Measurements from ENCODE around the gene FGF8.

The FGF8 gene

GRCh38 chr10:101758858-101759257 is 17.1 kb downstream of the FGF8 start:
- peaks cover 45% of the 10 kb centered on the region for H3K27me3 Mint-ChIP-seq
- no peak overlapping the region for H3K27ac Mint-ChIP-seq
- H3K4me3 Mint-ChIP-seq: no peak overlapping the region
- H3K4me1 Mint-ChIP-seq: no peaks in the 10 kb centered on the region
- H3K9me3 Mint-ChIP-seq: no peaks in the 10 kb centered on the region
- H3K36me3 Mint-ChIP-seq: no peaks in the 10 kb centered on the region
- DNase-seq: no peak
- CTCF ChIA-PET: interaction anchor here (1.0 to 1.4 kb wide), 2 partner anchors 9 to 156 kb away, joined by 3 read pairs; no protein-coding TSS in a partner anchor

- no peak overlapping the region for H3K27ac Mint-ChIP-seq
- H3K4me1 Mint-ChIP-seq: no peaks in the 10 kb centered on the region
- CTCF ChIA-PET: interaction anchor here (1.2 to 1.3 kb wide), 2 partner anchors 148 to 150 kb away, joined by 3 to 6 read pairs; no protein-coding TSS in a partner anchor
- no peaks in the 10 kb centered on the region for H3K9me3 Mint-ChIP-seq
- H3K27me3 Mint-ChIP-seq: peaks cover 42% of the 10 kb centered on the region
- no peak overlapping the region for H3K4me3 Mint-ChIP-seq
- DNase-seq: no peak
- no peaks in the 10 kb centered on the region for H3K36me3 Mint-ChIP-seq
Observed at GRCh38 chr10:101752241-101752640, 23.7 kb downstream of the FGF8 start.

GRCh38 chr10:101749047-101750016 is 26.6 kb downstream of the FGF8 start:
- no peak overlapping the region for H3K27ac Mint-ChIP-seq
- no peak for DNase-seq
- H3K27me3 Mint-ChIP-seq: peaks cover 47% of the 10 kb centered on the region
- H3K36me3 Mint-ChIP-seq: no peaks in the 10 kb centered on the region
- no peak overlapping the region for H3K4me3 Mint-ChIP-seq
- no peaks in the 10 kb centered on the region for H3K9me3 Mint-ChIP-seq
- CTCF ChIA-PET: no interaction called here
- no peaks in the 10 kb centered on the region for H3K4me1 Mint-ChIP-seq

GRCh38 chr10:101748496-101748895 is 27.4 kb downstream of the FGF8 start:
- no peaks in the 10 kb centered on the region for H3K4me1 Mint-ChIP-seq
- CTCF ChIA-PET: no interaction called here
- H3K27ac Mint-ChIP-seq: no peak overlapping the region

GRCh38 chr10:101745074-101745696 is 30.7 kb downstream of the FGF8 start:
- CTCF ChIA-PET: interaction anchor here (0.6 kb wide), 1 partner anchor 42 kb away, joined by 4 read pairs; no protein-coding TSS in a partner anchor
- no peak overlapping the region for H3K27ac Mint-ChIP-seq
- H3K27me3 Mint-ChIP-seq: peaks cover 55% of the 10 kb centered on the region
- H3K4me3 Mint-ChIP-seq: no peak overlapping the region
- no peaks in the 10 kb centered on the region for H3K36me3 Mint-ChIP-seq
- no peaks in the 10 kb centered on the region for H3K9me3 Mint-ChIP-seq
- no peak for DNase-seq
- H3K4me1 Mint-ChIP-seq: no peaks in the 10 kb centered on the region

More at GRCh38 chr10:101748496-101748895, 27.4 kb downstream of the FGF8 start:
- Mint-ChIP-seq H3K4me3 (no peak overlapping the region), H3K9me3 (no peaks in the 10 kb centered on the region), H3K36me3 (no peaks in the 10 kb centered on the region), H3K27me3 (peaks cover 45% of the 10 kb centered on the region)
- DNase-seq: no peak

GRCh38 chr10:101744267-101744666 is 31.6 kb downstream of the FGF8 start:
- H3K4me1 Mint-ChIP-seq: no peaks in the 10 kb centered on the region
- no peak overlapping the region for H3K4me3 Mint-ChIP-seq
- CTCF ChIA-PET: interaction anchor here (0.7 to 0.8 kb wide), 3 partner anchors 146 to 195 kb away, joined by 3 read pairs; no protein-coding TSS in a partner anchor
- H3K9me3 Mint-ChIP-seq: no peaks in the 10 kb centered on the region
- no peak overlapping the region for H3K27ac Mint-ChIP-seq
- peaks cover 55% of the 10 kb centered on the region for H3K27me3 Mint-ChIP-seq
- H3K36me3 Mint-ChIP-seq: no peaks in the 10 kb centered on the region
- DNase-seq: no peak

- H3K36me3 Mint-ChIP-seq: no peaks in the 10 kb centered on the region
- H3K4me3 Mint-ChIP-seq: no peak overlapping the region
- DNase-seq: no peak
- CTCF ChIA-PET: no interaction called here
- no peak overlapping the region for H3K27ac Mint-ChIP-seq
- H3K9me3 Mint-ChIP-seq: no peaks in the 10 kb centered on the region
- peaks cover 52% of the 10 kb centered on the region for H3K27me3 Mint-ChIP-seq
- H3K4me1 Mint-ChIP-seq: no peaks in the 10 kb centered on the region
Observed at GRCh38 chr10:101741938-101742337, 34.0 kb downstream of the FGF8 start.

GRCh38 chr10:101736666-101737065 is 39.2 kb downstream of the FGF8 start:
- Mint-ChIP-seq H3K4me3 (no peak overlapping the region), H3K27me3 (peaks cover 44% of the 10 kb centered on the region), H3K27ac (no peak overlapping the region), H3K9me3 (no peaks in the 10 kb centered on the region), H3K36me3 (no peaks in the 10 kb centered on the region), H3K4me1 (no peaks in the 10 kb centered on the region)
- no peak for DNase-seq
- CTCF ChIA-PET: interaction anchor here (1.0 kb wide), 1 partner anchor 134 kb away, joined by 3 read pairs; no protein-coding TSS in a partner anchor

- Mint-ChIP-seq H3K27ac (no peak overlapping the region), H3K4me1 (no peaks in the 10 kb centered on the region), H3K4me3 (no peak overlapping the region), H3K27me3 (peaks cover 39% of the 10 kb centered on the region), H3K36me3 (no peaks in the 10 kb centered on the region), H3K9me3 (no peaks in the 10 kb centered on the region)
- CTCF ChIA-PET: interaction anchor here (1.6 kb wide), 1 partner anchor 129 kb away, joined by 4 read pairs; no protein-coding TSS in a partner anchor
- no peak for DNase-seq
Observed at GRCh38 chr10:101732096-101732495, 43.8 kb downstream of the FGF8 start.

GRCh38 chr10:101726115-101726387 is 49.9 kb downstream of the FGF8 start:
- Mint-ChIP-seq H3K36me3 (no peaks in the 10 kb centered on the region), H3K27ac (no peak overlapping the region), H3K9me3 (no peaks in the 10 kb centered on the region), H3K4me1 (no peaks in the 10 kb centered on the region), H3K4me3 (no peak overlapping the region), H3K27me3 (peaks cover 29% of the 10 kb centered on the region)
- DNase-seq: no peak
- CTCF ChIA-PET: interaction anchor here (1.2 kb wide), 1 partner anchor 259 kb away, joined by 3 read pairs; no protein-coding TSS in a partner anchor

GRCh38 chr10:101725296-101726114 is 50.4 kb downstream of the FGF8 start:
- CTCF ChIA-PET: interaction anchor here (1.2 kb wide), 1 partner anchor 259 kb away, joined by 3 read pairs; no protein-coding TSS in a partner anchor
- H3K4me1 Mint-ChIP-seq: no peaks in the 10 kb centered on the region
- no peak overlapping the region for H3K4me3 Mint-ChIP-seq
- H3K27me3 Mint-ChIP-seq: peaks cover 32% of the 10 kb centered on the region
- no peaks in the 10 kb centered on the region for H3K9me3 Mint-ChIP-seq
- DNase-seq: no peak
- no peak overlapping the region for H3K27ac Mint-ChIP-seq
- no peaks in the 10 kb centered on the region for H3K36me3 Mint-ChIP-seq

- no peaks in the 10 kb centered on the region for H3K36me3 Mint-ChIP-seq
- H3K9me3 Mint-ChIP-seq: no peaks in the 10 kb centered on the region
- CTCF ChIA-PET: no interaction called here
- H3K4me3 Mint-ChIP-seq: no peak overlapping the region
- H3K27me3 Mint-ChIP-seq: peaks cover 38% of the 10 kb centered on the region
- DNase-seq: no peak
- H3K27ac Mint-ChIP-seq: no peak overlapping the region
- H3K4me1 Mint-ChIP-seq: no peaks in the 10 kb centered on the region
Observed at GRCh38 chr10:101724446-101724845, 51.5 kb downstream of the FGF8 start.

GRCh38 chr10:101723176-101723575 is 52.7 kb downstream of the FGF8 start:
- Mint-ChIP-seq H3K4me1 (no peaks in the 10 kb centered on the region), H3K36me3 (no peaks in the 10 kb centered on the region), H3K27ac (no peak overlapping the region), H3K9me3 (no peaks in the 10 kb centered on the region), H3K27me3 (peaks cover 40% of the 10 kb centered on the region), H3K4me3 (no peak overlapping the region)
- DNase-seq: no peak
- CTCF ChIA-PET: interaction anchor here (1.2 kb wide), 1 partner anchor 121 kb away, joined by 6 read pairs; no protein-coding TSS in a partner anchor

GRCh38 chr10:101721806-101722205 is 54.1 kb downstream of the FGF8 start:
- no peak overlapping the region for H3K4me3 Mint-ChIP-seq
- CTCF ChIA-PET: no interaction called here
- H3K4me1 Mint-ChIP-seq: no peaks in the 10 kb centered on the region
- no peaks in the 10 kb centered on the region for H3K36me3 Mint-ChIP-seq
- no peaks in the 10 kb centered on the region for H3K9me3 Mint-ChIP-seq
- no peak overlapping the region for H3K27ac Mint-ChIP-seq
- no peak for DNase-seq
- peaks cover 35% of the 10 kb centered on the region for H3K27me3 Mint-ChIP-seq

Data from activated naive CD4-positive, alpha-beta T cell treated with anti-CD3 and anti-CD28 coated beads, Interleukin-2, amount 10 ng/mL, durations not matched to agents 7 days and 5 days (primary cell).